C4-2B (cell line): ENCODE measurements around the gene GAP43.

ENCODE experiments used
- H3K27ac ChIP-seq: fragments of 450-650 bp; 2 replicates; pipeline ENCODE4 v1.5.1; 2017
- ZFX ChIP-seq: fragments of 450-650 bp; IDR thresholded peaks from 2 replicates; pipeline ENCODE4 v1.6.1; 2017
- TF ChIP-seq, protein P1 (sequence below): fragments of 450-650 bp; conservative IDR thresholded peaks from 2 replicates; pipeline ENCODE4 v1.5.1; 2017; ENCODE audit warnings: mild to moderate bottlenecking

GAP43 gene

GRCh38 chr3:115590873-115591272 lies 32.4 kb upstream of the GAP43 start:
- TF ChIP-seq, protein P1, sequence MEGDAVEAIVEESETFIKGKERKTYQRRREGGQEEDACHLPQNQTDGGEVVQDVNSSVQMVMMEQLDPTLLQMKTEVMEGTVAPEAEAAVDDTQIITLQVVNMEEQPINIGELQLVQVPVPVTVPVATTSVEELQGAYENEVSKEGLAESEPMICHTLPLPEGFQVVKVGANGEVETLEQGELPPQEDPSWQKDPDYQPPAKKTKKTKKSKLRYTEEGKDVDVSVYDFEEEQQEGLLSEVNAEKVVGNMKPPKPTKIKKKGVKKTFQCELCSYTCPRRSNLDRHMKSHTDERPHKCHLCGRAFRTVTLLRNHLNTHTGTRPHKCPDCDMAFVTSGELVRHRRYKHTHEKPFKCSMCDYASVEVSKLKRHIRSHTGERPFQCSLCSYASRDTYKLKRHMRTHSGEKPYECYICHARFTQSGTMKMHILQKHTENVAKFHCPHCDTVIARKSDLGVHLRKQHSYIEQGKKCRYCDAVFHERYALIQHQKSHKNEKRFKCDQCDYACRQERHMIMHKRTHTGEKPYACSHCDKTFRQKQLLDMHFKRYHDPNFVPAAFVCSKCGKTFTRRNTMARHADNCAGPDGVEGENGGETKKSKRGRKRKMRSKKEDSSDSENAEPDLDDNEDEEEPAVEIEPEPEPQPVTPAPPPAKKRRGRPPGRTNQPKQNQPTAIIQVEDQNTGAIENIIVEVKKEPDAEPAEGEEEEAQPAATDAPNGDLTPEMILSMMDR, result no peak
- TF ChIP-seq ZFX, result no peak
- no peak overlapping the region for H3K27ac ChIP-seq

DNA sequence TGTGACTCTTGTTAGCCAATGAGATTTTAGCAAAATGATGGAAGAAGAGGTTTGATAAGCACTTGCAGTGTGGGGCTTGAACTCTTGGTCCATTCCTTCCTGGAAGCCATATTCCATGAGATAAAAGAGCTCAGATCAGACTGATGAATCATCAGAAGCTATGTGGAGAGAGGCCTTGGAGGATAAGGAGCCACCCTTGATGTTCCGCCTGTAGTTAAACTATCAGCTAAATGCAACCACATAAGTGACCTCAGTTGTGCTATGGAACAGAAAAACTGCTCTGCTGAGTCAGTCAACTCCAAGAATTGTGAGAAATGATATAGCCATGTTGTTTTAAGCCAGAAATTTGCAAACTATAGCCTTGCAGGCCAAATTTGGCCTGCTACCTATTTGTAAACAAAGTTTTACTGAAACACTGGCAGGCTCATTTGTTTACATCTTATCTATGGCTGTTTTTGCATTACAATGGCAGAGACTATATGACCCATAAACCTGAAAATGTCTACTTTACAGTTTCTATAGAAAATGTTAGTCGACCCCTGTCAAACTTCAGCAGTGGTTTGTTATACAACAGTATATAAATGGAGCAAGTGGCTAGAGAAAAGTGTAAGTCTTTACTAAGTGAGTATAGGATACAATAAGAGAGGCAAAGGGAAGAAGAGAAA lies 27.6 kb upstream of the GAP43 start:
- TF ChIP-seq, protein P1, result no peak
- TF ChIP-seq ZFX, result no peak
- H3K27ac ChIP-seq, result no peak overlapping the region

GRCh38 chr3:115598216-115598615 lies 25.1 kb upstream of the GAP43 start:
- no peak overlapping the region for H3K27ac ChIP-seq
- TF ChIP-seq ZFX, result no peak
- TF ChIP-seq, protein P1, result no peak

- no peak for TF ChIP-seq ZFX
- TF ChIP-seq, protein P1, result no peak
- H3K27ac ChIP-seq, result no peak overlapping the region
These were observed 21.1 kb upstream of the GAP43 start for GRCh38 chr3:115602194-115602593.

GRCh38 chr3:115611630-115612029 lies 11.7 kb upstream of the GAP43 start:
- H3K27ac ChIP-seq, result no peak overlapping the region
- TF ChIP-seq, protein P1, result no peak
- TF ChIP-seq ZFX, result no peak

DNA sequence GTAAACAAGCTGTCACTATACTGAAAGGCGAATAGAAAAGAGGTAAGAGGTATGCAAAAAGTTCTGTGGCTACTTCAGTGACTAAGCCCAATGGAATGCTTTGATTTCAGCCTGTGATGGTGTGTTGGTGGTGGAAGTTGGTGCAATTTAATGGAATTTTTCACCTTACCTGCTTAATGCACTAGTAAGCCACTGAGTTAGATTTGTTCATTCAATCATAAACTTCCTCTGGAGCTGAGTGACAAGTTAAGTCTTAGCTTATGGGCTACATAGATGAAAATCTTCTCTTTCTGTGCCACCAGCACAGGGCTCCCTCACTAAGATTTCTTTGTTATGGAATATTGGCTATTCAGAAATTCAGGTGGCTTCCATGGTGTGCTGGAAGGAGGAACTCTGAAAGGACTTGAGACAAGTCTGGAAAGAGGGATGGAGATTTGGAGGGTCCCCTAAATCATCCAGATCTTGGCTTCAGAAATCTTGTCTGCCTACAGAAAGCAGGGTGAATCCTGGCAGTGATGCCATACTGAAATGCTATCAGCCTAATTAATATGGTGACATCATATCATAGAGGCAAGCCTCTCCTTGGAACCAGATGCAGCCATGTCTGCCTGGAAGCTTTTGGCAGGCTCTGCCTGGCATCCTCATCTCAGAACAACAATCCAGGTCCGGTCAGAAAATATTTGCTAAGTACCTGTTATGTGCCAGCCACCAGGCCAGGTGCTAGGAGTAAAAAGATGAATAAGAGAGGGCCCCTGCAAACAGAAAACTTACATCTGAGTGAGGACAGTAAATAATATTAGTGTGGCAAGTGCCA lies 8.1 kb upstream of the GAP43 start:
- H3K27ac ChIP-seq, result no peak overlapping the region
- TF ChIP-seq, protein P1, result no peak
- no peak for TF ChIP-seq ZFX

GRCh38 chr3:115616461-115616860 lies 6.8 kb upstream of the GAP43 start:
- H3K27ac ChIP-seq, result no peak overlapping the region
- TF ChIP-seq, protein P1, result no peak
- no peak for TF ChIP-seq ZFX
